BJ (cell line): Measurements from ENCODE around the gene PITPNC1. TPM values are rescaled to one million over a fixed set of nuclear protein-coding genes. Genes with fewer than 3 reads are reported as not detected.

Experiments used
- CTCF ChIA-PET: fragments of 350-600 bp; formaldehyde crosslinking; extraction: SDS; loops from one replicate; lab custom pipeline; 2021; ENCODE audit warnings: antibody characterized with exemption, inconsistent platforms; lab: Yijun Ruan, JAX
- POLR2A ChIA-PET: fragments of 300-600 bp; sonication (Branson Sonifier 250); formaldehyde crosslinking; extraction: SDS; loops from one replicate; lab custom pipeline; 2021; ENCODE audit warnings: antibody characterized with exemption; lab: Charles Lee
- DNase-seq: peaks from one replicate; pipeline ENCODE4 v3.0.0-alpha.2; 2011; ENCODE audit warnings: low read depth
- H3K27me3 ChIP-seq: 2 replicates; pipeline ENCODE4 v1.6.0; 2011; ENCODE audit warnings: low read length; ENCODE audit not compliant: control insufficient read depth, insufficient read depth
- H3K36me3 ChIP-seq: 2 replicates; pipeline ENCODE4 v1.5.1; 2011; ENCODE audit warnings: low read length; ENCODE audit not compliant: control insufficient read depth, insufficient read depth
- H3K4me3 ChIP-seq: 2 replicates; pipeline ENCODE4 v1.5.1; 2011; ENCODE audit warnings: low read depth, mild to moderate bottlenecking, control low read depth, low read length
- CTCF ChIP-seq: IDR thresholded peaks from 2 replicates; pipeline ENCODE4 v1.5.1; 2011; ENCODE audit warnings: low read depth, mild to moderate bottlenecking, control low read depth, inconsistent platforms, low read length, moderate library complexity; ENCODE audit not compliant: insufficient read depth
- polyA plus RNA-seq: library from polyadenylated mRNA; depleted of rRNA; stranded (reverse); fragments of >200 nt; gene quantifications from 2 replicates; pipeline ENCODE4 v1.2.3, GENCODE V29; 2011

Gene PITPNC1
- polyA plus RNA-seq, 1 experiment, result 4.6 TPM

GRCh38 chr17:67532326-67532871, 155.3 kb downstream of the PITPNC1 start:
- ChIA-PET CTCF (interaction anchor here (2.0 kb wide), 1 partner anchor 154 kb away, joined by 6 read pairs; no protein-coding TSS in a partner anchor), POLR2A (no interaction called here)
- no peak for DNase-seq
- no peaks in the 10 kb centered on the region for H3K27me3 ChIP-seq
- no peak for TF ChIP-seq CTCF
- H3K36me3 ChIP-seq, result peaks cover 1% of the 10 kb centered on the region; the same call in 1 of the 2 replicates
- no peak overlapping the region for H3K4me3 ChIP-seq

- CTCF ChIA-PET, result interaction anchor here (1.1 kb wide), 1 partner anchor 156 kb away, joined by 3 read pairs; no protein-coding TSS in a partner anchor
- POLR2A ChIA-PET, result no interaction called here
- Histone ChIP-seq H3K36me3 (peaks cover 1% of the 10 kb centered on the region; the same call in 1 of the 2 replicates), H3K4me3 (no peak overlapping the region), H3K27me3 (no peaks in the 10 kb centered on the region)
- TF ChIP-seq CTCF, result no peak
- DNase-seq, result no peak
Measured at GRCh38 chr17:67534941-67535340, 157.9 kb downstream of the PITPNC1 start.

GRCh38 chr17:67542219-67543114, 165.4 kb downstream of the PITPNC1 start:
- POLR2A ChIA-PET, result no interaction called here
- H3K36me3 ChIP-seq, result no peaks in the 10 kb centered on the region
- H3K27me3 ChIP-seq, result no peaks in the 10 kb centered on the region
- no peak for DNase-seq
- TF ChIP-seq CTCF, result no peak
- H3K4me3 ChIP-seq, result no peak overlapping the region
- CTCF ChIA-PET, result no interaction called here

GRCh38 chr17:67544364-67544955, 167.4 kb downstream of the PITPNC1 start:
- ChIA-PET POLR2A (no interaction called here), CTCF (interaction anchor here (1.2 kb wide), 1 partner anchor 13 kb away, joined by 4 read pairs; no protein-coding TSS in a partner anchor)
- H3K27me3 ChIP-seq, result no peaks in the 10 kb centered on the region
- H3K36me3 ChIP-seq, result no peaks in the 10 kb centered on the region
- no peak overlapping the region for H3K4me3 ChIP-seq
- no peak for TF ChIP-seq CTCF
- no peak for DNase-seq
